ENCODE results near the gene TNNC2.

- TF ChIP-seq POLR2A (IDR thresholded peaks at IDR 0.05; ENCODE audit: low read depth, low read length): no peak
- no peak for TF ChIP-seq TAF1 (IDR thresholded peaks at IDR 0.05; ENCODE audit: low read depth, low read length)
- TF ChIP-seq POLR2AphosphoS5 (IDR thresholded peaks at IDR 0.05; ENCODE audit: low read depth, low read length): no peak
- TF ChIP-seq SPI1 (IDR thresholded peaks at IDR 0.05; ENCODE audit: low read depth, low read length): no peak
- no peak for TF ChIP-seq POU2F2 (IDR thresholded peaks at IDR 0.05; ENCODE audit: low read depth, low read length)
Observed at GRCh38 chr20:45814314-45814713, 12.8 kb downstream of the TNNC2 start.

Measured in GM12891 (cell line).